HEK293T (cell line): ENCODE data around the gene ESRRG.

Experiments used
- BHLHE40 ChIP-seq: fragments of 450-650 bp; IDR thresholded peaks from 2 replicates; pipeline ENCODE4 v1.6.1; 2016; ENCODE audit warnings: mild to moderate bottlenecking, moderate library complexity, borderline replicate concordance
- CTBP1 ChIP-seq: fragments of 450-650 bp; IDR thresholded peaks from 2 replicates; pipeline ENCODE4 v1.6.1; 2016; ENCODE audit warnings: borderline replicate concordance
- FOXA1 ChIP-seq: fragments of 450-650 bp; IDR thresholded peaks from 2 replicates; pipeline ENCODE4 v1.6.1; 2016; ENCODE audit warnings: mild to moderate bottlenecking
- FOXK2 ChIP-seq: fragments of 450-650 bp; IDR thresholded peaks from 2 replicates; pipeline ENCODE4 v1.6.1; 2016; ENCODE audit warnings: mild to moderate bottlenecking
- FOXM1 ChIP-seq: fragments of 450-650 bp; IDR thresholded peaks from 2 replicates; pipeline ENCODE4 v1.6.1; 2017; ENCODE audit warnings: mild to moderate bottlenecking, borderline replicate concordance
- SP1 ChIP-seq: fragments of 450-650 bp; IDR thresholded peaks from 2 replicates; pipeline ENCODE4 v1.6.1; 2017
- TARDBP ChIP-seq: fragments of 450-650 bp; IDR thresholded peaks from 2 replicates; pipeline ENCODE4 v1.6.1; 2016

GRCh38 chr1:216660561-216660960 lies 62.7 kb downstream of the ESRRG start:
- no peak for TF ChIP-seq BHLHE40
- TF ChIP-seq TARDBP = no peak
- no peak for TF ChIP-seq CTBP1
- TF ChIP-seq FOXK2 = no peak
- TF ChIP-seq FOXM1 = no peak
- no peak for TF ChIP-seq SP1
- no peak for TF ChIP-seq FOXA1
